Measurements from ENCODE around the gene PPP2R2C. TPM values are rescaled to one million over a fixed set of nuclear protein-coding genes. Genes with fewer than 3 reads are reported as not detected.

The PPP2R2C gene
- total and polyA plus RNA-seq, 12 donors, result 0.14 to 10.6 (median 4.2) TPM

GRCh38 chr4:6324461-6324998 lies 147.9 kb downstream of the PPP2R2C start:
- Histone ChIP-seq H3K36me3 (no peaks in the 10 kb centered on the region), H3K4me3 (peak overlapping the region in 3 of 10 donors; percentile 7 to 22 (median 17)), H3K27ac (peak overlapping the region; percentile 7 to 84 (median 74)), H3K27me3 (peaks cover 0 to 18% (median 11%) of the 10 kb centered on the region in 7 donors), H3K9me3 (peaks cover 0 to 9% (median 0%) of the 10 kb centered on the region in 11 donors), H3K4me1 (peaks cover 0 to 23% (median 5%) of the 10 kb centered on the region in 9 donors)
- no peak for TF ChIP-seq CTCF (IDR thresholded peaks at IDR 0.05)
- 36 to 38% methylated on average over 15 of the region's 15 CpGs for WGBS, 2 donors
- DNase-seq, result no peak
- intact Hi-C loops (cut with DNase I), result no loop called here
- ATAC-seq, result no peak

GRCh38 chr4:6322761-6323566 lies 149.4 kb downstream of the PPP2R2C start:
- no peak for TF ChIP-seq CTCF (IDR thresholded peaks at IDR 0.05)
- ATAC-seq, result no peak
- 79 to 83% methylated on average over 33 of the region's 33 CpGs for WGBS, 2 donors
- DNase-seq, result no peak
- Histone ChIP-seq H3K27me3 (peaks cover 0 to 11% (median 8%) of the 10 kb centered on the region in 7 donors), H3K36me3 (no peaks in the 10 kb centered on the region), H3K27ac (no peak overlapping the region), H3K4me1 (peaks cover 0 to 23% (median 5%) of the 10 kb centered on the region in 9 donors), H3K9me3 (peaks cover 0 to 9% (median 0%) of the 10 kb centered on the region in 11 donors), H3K4me3 (no peak overlapping the region)
- intact Hi-C loops (cut with DNase I), result no loop called here

DNA sequence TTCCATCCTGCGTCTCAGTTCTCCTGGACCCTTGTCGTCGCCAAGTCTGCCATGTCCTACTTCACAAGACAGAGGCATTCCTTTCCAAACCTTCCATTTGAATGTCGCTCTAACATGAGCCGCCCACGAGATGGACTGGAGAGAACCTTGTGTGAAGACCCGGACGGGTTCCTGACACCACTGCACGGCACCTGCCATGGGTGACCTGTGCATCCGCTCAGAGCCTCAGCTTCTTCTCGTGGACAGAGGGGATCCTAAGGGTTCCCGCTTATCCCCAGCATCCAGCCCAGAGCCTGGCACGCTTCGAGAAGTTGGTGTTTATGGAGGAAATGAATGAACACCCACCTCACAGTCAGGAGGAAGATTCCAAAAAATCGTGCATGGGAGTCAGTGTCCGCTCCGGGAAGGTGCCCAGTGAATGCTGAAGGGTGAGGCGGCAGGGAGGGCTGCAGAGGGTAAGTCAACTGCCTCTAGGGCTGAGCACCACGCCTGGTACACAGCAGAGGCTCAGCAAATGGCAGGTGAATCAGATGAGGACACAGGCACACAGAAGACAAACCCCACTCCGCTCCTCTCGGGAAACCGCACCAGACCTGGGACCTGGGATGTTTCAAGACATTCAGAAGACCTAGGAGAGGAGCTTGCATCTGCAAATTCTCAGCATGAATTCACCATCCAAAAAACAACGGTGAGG lies 150.2 kb downstream of the PPP2R2C start:
- Histone ChIP-seq H3K9me3 (peaks cover 0 to 9% (median 0%) of the 10 kb centered on the region in 11 donors), H3K4me3 (no peak overlapping the region), H3K36me3 (no peaks in the 10 kb centered on the region), H3K4me1 (peaks cover 0 to 20% (median 5%) of the 10 kb centered on the region in 9 donors), H3K27ac (no peak overlapping the region), H3K27me3 (peaks cover 0 to 14% (median 4%) of the 10 kb centered on the region in 7 donors)
- no peak for TF ChIP-seq CTCF (IDR thresholded peaks at IDR 0.05)
- 92 to 93% methylated on average over 23 of the region's 23 CpGs for WGBS, 2 donors
- intact Hi-C loops (cut with DNase I), result no loop called here
- DNase-seq, result no peak
- no peak for ATAC-seq

DNA sequence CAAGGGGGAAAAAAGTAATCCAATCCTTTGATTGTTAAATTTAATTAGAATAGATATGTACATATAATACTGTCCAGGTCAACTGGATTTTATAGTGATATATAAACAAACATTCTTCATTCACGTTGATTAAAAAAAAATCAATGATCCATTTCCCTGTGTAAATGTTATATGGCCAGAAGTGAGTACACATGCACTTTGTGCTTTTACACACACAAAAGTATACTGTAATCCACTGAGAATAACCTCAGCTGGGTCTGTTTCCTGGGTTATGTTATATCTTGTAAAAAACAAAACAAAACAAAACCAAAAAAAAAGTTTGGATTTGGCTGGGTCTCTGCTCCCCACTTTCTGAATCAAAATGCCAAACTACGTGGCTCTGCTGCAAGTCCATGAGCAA lies 151.1 kb downstream of the PPP2R2C start:
- Histone ChIP-seq H3K4me3 (no peak overlapping the region), H3K9me3 (peaks cover 0 to 9% (median 0%) of the 10 kb centered on the region in 11 donors), H3K27ac (no peak overlapping the region), H3K4me1 (peaks cover 0 to 20% (median 5%) of the 10 kb centered on the region in 9 donors), H3K27me3 (peaks cover 0 to 14% (median 4%) of the 10 kb centered on the region in 7 donors), H3K36me3 (no peaks in the 10 kb centered on the region)
- ATAC-seq (no peak), DNase-seq (no peak)
- 87 to 89% methylated on average over 2 of the region's 2 CpGs for WGBS, 2 donors
- no peak for TF ChIP-seq CTCF (IDR thresholded peaks at IDR 0.05)
- intact Hi-C loops (cut with DNase I), result no loop called here
